ENCODE measurements around the gene MINDY3.

DNA sequence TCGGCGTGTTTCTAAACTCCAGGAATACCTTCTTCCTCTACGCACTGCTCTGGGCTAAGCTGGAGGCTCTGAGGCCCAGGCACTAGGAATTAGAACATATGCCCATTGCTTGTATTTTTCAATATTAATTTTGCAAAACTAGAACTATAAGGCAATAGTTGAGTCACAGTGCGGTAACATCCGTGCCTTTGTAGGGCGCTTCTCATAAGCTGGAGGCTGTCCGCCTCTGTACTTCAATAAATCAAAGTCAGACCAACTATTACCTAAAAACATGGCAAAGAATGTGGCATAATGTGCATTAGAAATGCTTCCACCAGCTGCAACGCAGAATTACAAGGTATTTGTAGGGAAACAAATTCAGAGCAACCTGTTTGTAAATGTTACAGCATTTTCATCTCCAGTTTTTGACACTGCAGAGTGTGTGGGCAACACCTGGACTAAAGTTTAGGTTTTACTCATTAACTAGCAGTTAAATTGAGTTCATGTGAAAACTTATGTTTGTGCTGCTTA lies 440 bp upstream of the MINDY3 start:
- TF ChIP-seq ISL1 (CRISPR knock-in tag; IDR thresholded peaks at IDR 0.05) (no peak), CSDC2 (CRISPR knock-in tag; IDR thresholded peaks at IDR 0.05) (0 out of 2 replicates have a peak, but pooled peaks have one; percentile 5), ZFP3 (CRISPR knock-in tag; IDR thresholded peaks at IDR 0.05) (peak; percentile 76; the same call in 1 of the 2 replicates), ESRRG (CRISPR knock-in tag; IDR thresholded peaks at IDR 0.05) (no peak), ZNF70 (CRISPR knock-in tag; IDR thresholded peaks at IDR 0.05) (no peak), ZC3H10 (CRISPR knock-in tag; IDR thresholded peaks at IDR 0.05) (no peak), ARNTL (CRISPR knock-in tag; IDR thresholded peaks at IDR 0.05; ENCODE audit: borderline replicate concordance, low read depth) (no peak)
- TF ChIP-seq, protein P1, sequence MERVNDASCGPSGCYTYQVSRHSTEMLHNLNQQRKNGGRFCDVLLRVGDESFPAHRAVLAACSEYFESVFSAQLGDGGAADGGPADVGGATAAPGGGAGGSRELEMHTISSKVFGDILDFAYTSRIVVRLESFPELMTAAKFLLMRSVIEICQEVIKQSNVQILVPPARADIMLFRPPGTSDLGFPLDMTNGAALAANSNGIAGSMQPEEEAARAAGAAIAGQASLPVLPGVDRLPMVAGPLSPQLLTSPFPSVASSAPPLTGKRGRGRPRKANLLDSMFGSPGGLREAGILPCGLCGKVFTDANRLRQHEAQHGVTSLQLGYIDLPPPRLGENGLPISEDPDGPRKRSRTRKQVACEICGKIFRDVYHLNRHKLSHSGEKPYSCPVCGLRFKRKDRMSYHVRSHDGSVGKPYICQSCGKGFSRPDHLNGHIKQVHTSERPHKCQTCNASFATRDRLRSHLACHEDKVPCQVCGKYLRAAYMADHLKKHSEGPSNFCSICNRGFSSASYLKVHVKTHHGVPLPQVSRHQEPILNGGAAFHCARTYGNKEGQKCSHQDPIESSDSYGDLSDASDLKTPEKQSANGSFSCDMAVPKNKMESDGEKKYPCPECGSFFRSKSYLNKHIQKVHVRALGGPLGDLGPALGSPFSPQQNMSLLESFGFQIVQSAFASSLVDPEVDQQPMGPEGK (CRISPR knock-in tag; IDR thresholded peaks at IDR 0.05; ENCODE audit: borderline replicate concordance), result no peak
- TF ChIP-seq, protein P2, sequence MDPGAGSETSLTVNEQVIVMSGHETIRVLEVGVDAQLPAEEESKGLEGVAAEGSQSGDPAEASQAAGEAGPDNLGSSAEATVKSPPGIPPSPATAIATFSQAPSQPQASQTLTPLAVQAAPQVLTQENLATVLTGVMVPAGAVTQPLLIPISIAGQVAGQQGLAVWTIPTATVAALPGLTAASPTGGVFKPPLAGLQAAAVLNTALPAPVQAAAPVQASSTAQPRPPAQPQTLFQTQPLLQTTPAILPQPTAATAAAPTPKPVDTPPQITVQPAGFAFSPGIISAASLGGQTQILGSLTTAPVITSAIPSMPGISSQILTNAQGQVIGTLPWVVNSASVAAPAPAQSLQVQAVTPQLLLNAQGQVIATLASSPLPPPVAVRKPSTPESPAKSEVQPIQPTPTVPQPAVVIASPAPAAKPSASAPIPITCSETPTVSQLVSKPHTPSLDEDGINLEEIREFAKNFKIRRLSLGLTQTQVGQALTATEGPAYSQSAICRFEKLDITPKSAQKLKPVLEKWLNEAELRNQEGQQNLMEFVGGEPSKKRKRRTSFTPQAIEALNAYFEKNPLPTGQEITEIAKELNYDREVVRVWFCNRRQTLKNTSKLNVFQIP (CRISPR knock-in tag; IDR thresholded peaks at IDR 0.05; ENCODE audit: borderline replicate concordance, low read depth), result no peak

All from SK-N-SH treated with all-trans-retinoic acid at 6 μM for 48 hours (cell line).